D721Med (cell line): ENCODE results near the gene LRMDA.

ENCODE experiments used
- DNase-seq: peaks from one replicate; pipeline ENCODE4 v3.0.0; 2011; ENCODE audit warnings: low spot score; ENCODE audit not compliant: insufficient read length
- FAIRE-seq: peaks from 2 replicates; lab custom pipeline; 2011; peaks lifted over from hg19 to GRCh38; lab: Jason Lieb, UNC
- TF ChIP-seq, protein P1 (sequence below): IDR thresholded peaks from 2 replicates; pipeline ENCODE4 v1.5.1; 2012; ENCODE audit warnings: mild to moderate bottlenecking, control low read depth; ENCODE audit not compliant: insufficient read depth; ENCODE audit errors: missing control alignments

LRMDA gene

GRCh38 chr10:75902816-75903215 is 471.4 kb downstream of the LRMDA start:
- FAIRE-seq (no peak), DNase-seq (no peak)
- TF ChIP-seq, protein P1, sequence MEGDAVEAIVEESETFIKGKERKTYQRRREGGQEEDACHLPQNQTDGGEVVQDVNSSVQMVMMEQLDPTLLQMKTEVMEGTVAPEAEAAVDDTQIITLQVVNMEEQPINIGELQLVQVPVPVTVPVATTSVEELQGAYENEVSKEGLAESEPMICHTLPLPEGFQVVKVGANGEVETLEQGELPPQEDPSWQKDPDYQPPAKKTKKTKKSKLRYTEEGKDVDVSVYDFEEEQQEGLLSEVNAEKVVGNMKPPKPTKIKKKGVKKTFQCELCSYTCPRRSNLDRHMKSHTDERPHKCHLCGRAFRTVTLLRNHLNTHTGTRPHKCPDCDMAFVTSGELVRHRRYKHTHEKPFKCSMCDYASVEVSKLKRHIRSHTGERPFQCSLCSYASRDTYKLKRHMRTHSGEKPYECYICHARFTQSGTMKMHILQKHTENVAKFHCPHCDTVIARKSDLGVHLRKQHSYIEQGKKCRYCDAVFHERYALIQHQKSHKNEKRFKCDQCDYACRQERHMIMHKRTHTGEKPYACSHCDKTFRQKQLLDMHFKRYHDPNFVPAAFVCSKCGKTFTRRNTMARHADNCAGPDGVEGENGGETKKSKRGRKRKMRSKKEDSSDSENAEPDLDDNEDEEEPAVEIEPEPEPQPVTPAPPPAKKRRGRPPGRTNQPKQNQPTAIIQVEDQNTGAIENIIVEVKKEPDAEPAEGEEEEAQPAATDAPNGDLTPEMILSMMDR, result no peak

DNA sequence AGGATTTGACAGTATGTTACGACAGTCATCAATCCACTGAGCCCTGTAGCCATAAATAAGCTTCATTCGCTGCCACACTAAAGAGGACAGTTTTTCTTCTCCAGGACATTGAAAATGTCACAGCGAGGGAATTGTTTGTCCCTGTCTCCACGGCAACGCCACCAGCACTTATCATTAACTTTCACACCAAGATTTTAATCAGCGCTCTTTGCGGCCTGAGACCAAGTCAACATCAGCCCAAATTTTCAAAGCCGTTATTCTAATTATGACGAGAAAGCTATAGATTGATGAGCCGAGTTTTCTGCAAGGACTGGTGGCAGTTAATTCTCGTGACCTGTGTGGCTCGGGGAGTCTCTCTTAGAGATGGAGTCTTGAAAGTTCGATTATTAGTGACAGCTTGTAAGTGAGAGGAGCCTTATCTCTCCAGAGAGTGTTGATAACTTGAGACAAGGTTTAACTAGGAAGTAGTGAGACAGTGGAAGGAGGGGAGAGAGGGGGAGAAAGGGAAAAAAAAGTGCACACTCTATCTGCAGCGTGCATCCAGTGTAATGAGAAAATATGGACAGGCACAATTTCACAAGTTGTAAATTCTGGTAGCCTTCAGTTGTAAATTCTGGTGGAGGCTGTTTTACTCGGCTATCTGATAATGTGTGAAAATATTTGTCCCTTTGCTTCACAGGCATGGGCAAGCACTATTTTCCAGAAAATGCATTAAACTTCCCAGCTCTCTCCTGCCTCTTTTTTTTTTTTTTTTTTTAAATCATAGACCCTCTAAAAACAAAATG is 473.3 kb downstream of the LRMDA start:
- TF ChIP-seq, protein P1, result no peak
- FAIRE-seq (no peak), DNase-seq (no peak)

DNA sequence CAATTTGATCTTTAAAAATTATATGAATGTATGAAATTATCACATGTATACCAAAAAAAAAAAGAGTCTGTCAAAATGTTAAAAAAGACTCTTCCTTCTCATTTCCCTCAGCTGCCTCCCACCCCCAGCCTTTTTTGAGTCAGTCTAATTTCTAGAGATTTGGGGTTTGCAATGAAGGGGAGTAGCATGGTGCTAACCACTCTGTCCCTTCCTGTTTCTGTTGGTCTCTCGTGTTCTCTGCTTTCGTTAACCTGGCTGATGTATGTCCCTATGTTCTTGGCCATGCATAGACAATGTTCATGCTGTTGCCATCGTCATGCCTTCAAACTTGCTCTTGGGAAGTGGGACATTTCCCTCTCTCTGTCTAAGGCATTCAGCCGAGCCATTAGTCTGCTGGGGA is 474.1 kb downstream of the LRMDA start:
- FAIRE-seq (no peak), DNase-seq (no peak)
- TF ChIP-seq, protein P1, result no peak

- TF ChIP-seq, protein P1, result peak; percentile 16
- DNase-seq (no peak), FAIRE-seq (no peak)
Observed at GRCh38 chr10:75910032-75910431, 478.6 kb downstream of the LRMDA start.

DNA sequence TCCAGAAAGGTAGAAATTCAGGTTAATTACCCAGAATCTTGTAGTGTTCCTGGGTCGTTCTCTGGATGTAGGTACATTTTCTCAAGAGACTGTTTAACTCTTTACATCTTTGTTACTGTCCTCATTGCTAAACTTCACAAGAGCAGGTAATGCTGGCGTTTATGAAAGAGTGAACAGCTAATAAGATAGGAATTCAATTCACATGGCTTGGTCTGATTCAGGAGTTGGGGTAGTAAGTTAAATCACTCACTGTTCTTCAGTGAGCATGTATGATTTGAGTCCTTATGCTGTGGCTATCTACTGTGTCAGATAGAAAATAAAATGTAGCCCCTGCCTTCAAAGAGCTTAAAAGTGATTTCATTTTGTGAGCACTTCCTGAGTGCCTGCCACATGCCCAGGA is 480.0 kb downstream of the LRMDA start:
- no peak for FAIRE-seq
- TF ChIP-seq, protein P1, result no peak

GRCh38 chr10:75916906-75917305 is 485.5 kb downstream of the LRMDA start:
- DNase-seq (no peak), FAIRE-seq (no peak)
- TF ChIP-seq, protein P1, result no peak

More for the DNA sequence above, 480.0 kb downstream of the LRMDA start:
- no peak for DNase-seq

DNA sequence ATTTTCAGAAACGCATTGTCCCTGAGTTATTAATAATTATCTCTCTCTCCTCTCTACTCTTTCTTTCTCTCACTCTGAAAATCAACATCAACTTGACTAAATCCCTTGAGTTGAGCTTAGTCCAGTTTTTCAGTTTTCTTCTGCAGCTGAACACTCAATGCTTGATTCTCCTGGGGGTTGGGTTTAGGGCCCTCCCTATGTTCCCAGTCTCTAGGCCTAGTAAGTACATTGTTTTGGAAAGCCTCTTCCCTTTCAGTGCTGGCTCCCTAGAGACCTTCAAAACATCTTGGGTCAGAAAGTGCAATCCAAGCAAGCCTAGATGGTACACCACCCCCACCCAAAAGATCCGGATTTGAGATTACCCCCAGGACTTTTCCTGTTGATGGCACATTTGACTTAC is 488.5 kb downstream of the LRMDA start:
- DNase-seq (no peak), FAIRE-seq (no peak)
- TF ChIP-seq, protein P1, result no peak
